HK-2 (cell line): ENCODE results near the gene NFATC4.

ENCODE experiments used
- DNase-seq: peaks from one replicate; pipeline ENCODE4 v3.0.0-alpha.2; 2018; ENCODE audit not compliant: unreplicated experiment

Gene NFATC4

DNA sequence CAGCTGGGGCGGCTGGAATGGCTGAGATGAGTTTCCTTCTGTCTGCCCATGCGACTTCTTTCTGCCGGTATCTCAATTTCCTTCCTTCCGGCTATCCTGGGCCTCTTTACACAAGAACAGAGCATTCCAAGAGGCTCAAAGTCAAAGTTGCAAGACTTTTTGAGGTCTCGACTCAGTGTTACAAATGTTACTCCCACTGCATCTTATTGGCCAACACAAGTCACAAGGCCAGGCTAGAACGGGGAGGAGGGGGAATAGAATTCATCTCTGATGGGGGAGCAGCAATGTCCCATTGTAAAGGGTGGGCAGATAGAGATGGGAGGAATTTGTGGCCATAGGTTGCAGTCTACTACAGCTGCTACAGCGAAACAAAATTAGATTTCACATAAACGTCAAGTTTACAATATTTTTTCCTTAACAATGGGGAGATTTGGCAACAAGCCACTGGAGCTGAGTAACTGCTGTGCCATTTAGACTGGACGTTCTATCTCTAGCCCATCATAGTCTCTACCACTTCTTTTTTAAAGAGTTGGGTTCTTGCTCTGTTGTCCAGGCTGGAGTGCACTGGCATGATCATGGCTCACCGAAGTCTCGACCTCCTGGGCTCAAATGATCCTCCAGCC lies 21.4 kb downstream of the NFATC4 start:
- no peak for DNase-seq

DNA sequence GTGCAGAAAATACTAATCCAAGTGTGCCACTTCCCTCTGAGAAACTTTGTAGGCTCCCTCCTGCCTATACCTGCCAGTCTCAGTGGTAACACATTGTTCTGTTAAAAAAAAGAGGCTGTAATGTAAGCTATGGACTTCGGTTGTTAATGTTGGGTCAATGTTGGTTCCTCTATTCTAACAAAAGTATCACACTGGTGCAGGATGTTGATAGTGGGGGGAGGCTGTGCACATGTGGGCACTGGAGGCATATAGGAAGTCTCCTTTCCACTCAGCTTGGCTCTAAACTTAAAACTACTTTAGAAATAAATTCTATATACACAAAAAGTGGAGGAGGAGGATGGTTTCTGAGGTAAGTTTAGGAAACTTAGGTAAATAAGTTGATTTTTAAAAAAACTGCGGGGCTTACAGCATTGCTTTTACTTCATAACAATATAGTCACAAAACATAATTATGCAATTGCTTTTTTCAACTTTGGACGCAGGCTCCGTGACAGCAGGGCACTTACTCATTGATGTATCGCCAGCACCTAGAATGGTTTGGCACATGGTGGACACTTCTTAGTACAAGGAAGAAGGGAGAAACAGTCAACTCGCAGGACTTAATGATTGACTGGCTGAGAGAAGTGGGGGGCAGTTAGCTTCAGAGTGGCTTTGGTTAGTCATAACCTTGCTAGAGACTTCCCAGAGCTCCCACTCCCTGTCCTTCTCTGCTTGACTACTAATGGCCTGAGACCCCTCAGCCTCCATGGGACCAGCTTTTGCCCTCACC lies 22.9 kb downstream of the NFATC4 start:
- DNase-seq: no peak

DNA sequence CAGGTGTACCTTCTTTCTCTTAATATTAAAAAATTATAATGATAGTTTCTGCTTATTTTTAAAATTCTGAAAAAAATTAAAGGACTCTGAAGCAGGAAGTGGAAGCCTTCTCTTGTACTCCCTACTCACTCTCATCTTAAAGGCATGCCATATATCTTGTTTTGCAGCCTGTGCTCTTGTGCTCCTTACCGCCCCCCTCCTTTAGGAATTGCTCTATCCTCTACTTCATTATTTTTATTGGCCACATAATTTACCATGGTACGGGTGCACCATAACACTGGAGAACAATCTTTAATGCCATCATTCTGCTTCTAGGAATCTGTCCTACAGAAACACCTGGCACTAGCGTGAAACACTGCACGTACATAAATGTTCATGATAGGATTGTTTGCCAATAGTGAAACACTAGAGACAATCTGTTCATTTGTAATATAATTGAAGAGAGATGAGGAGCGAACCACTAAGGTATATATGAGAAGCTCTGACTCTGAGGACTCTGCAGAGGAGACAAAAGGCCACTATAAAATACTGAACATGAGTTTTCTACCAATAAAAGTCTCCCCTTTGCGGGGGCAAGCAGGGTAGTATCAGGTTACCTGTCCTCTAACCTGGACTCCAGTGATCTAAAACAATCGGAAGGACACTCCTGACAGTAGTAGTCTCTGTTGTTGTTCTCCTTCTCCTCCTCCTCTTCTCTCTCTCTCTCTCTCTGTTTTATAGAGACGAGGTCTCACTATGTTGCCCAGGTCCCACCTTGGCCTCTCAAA lies 24.5 kb downstream of the NFATC4 start:
- no peak for DNase-seq

DNA sequence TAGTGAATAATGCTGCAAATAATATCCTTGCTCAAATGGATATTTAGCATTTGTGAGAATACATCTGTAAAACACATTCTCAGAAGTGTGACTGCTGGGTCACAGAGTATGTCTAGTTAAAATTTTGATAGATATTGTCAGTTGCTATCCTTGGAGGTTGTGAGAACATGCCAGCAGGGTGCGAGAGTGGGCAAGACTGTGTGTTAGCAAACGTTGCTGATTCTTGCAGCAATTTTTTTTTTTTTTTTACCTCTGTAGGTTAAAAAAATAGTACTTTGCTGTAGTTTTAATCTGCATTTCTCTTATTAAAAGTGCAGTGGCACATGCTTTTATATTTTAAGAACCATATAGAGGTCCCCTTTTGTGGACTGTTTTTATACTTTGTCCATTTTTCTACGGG lies 26.3 kb downstream of the NFATC4 start:
- DNase-seq: no peak

DNA sequence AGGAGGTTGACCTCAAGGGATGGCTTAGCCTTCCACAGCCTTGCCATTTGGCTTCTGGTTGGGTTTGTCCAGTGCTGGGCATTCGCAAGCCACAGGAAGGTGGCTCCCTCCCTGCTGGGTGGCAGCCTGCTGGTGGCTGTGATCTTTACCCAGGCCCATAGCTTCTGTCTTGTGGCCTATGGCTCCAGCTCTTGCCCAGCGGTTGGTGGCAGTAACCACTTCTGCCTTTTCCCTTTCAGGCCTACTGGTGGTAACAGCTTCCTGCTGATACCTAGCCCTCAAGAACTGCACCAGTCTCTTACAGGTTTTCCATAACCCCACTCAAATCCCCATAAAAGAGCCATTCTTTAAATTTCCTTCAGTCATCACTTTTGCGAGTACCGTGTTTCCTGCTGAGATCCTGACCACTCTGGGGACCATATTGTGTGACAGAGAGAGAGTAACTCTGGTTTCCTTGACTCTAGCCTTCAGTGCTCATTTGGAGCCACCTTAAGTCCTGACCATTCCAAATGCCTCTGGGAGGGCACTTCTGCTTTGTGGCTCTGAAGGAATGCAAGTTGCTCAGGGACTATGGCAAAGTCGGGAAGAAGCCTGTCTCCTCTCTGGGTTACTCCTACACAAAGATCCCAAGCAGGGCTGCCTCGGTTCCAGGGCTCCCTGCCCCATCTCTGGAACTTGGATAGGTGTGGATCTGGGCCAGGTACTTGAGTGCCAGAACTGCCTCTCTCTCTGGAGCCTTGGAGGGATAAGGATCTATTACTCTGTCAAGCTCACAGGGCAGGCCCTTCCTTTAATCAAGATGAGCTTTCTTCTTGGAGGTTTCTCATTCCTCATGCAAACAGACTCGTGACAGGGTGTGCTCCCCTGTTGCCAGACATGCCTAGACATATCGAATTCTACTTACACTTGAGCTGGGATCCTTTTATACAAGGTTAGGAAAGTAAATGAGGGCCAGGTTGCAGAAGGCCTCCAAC lies 27.9 kb downstream of the NFATC4 start:
- DNase-seq: no peak

DNA sequence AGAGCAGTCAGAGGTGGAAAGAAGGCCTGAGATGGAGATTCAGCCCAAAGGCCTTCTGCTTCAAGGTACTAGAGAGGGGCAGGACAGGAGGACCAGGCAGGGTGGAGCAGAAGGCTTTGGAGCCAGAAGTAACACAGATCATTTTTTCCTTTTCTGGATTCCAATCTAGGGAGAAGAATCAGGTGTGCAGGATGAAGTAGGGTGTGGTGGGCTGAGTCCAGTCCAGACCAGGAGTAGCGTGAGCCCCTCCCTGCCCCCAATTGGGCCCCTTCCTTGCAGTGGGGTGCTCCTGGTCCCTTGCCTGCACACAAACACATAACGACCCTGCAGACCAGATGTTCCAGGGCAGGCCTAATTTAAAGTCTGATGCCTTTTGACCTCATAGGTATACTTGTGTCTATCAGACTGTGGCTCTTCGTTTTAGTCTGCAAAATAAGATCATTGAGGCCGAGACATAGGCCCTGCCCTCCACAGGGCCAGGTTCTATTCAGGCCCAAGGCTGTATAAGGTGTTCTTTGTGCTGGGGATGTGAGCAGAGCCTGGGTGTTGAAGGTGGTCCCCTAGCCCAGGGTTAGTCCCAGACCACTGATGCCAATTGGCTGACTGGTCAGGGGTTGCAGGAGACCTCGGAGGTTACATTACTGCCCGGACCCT lies 29.8 kb downstream of the NFATC4 start:
- DNase-seq: no peak

DNA sequence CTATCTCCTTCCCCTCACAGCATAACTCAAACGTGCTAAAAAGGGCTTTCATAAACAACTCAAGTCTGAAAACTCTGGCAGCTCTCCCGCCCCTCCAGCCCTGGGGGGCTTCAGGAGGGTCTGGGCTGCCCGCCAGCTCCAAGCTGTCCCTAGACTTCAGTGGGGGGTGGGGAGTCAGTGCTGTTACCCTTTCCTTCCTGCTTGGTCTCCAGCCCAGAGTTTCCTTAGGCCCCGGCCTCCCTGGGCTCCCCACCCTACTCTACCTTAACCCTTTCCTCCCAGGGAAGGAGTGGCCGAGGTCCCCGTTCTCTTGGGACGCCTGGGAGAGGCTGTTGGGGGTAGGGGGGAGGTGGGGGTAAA lies 30.3 kb downstream of the NFATC4 start:
- no peak for DNase-seq

DNA sequence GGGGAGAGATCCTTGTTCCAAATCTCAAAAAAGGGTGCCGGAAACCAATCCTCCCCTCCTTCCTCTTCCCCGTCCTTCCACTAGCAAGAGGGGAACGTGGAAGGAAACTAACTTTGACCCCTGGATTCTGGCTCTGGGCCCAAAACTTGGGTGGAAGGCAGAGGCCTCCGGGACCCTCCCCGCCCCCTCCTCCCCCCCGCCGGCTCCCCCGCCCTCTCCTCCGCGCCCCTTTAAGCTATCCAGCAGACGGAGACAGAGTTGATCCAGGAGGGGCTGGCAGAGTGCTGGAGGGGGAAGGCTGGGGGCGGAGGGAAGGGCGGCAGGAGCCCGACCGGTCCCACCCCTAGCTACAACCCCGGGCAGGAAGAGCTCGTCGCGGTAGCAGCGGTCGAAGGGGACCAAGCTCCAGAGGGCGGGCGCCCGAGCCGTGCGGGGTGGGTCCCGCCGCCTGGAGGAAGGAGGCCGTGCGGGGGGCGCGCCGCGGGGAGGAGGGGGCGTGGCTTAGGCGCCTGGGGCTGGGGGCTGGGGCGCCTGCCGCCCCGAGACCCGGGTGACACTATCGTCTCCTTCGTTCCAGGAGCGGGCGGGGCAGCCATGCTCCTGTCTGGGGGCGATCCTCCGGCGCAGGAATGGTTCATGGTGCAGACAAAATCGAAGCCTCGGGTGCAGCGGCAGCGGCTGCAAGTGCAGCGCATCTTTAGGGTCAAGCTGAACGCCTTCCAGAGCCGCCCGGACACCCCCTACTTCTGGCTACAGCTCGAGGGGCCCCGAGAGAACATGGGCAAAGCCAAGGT lies 30.9 kb downstream of the NFATC4 start, which contains the start of gene NYNRIN:
Gene NYNRIN, plus strand, starts transcription at position 351 of the 794 bp plus-strand sequence. Its CDS starts 244 bp downstream, at position 595.
- DNase-seq: no peak

DNA sequence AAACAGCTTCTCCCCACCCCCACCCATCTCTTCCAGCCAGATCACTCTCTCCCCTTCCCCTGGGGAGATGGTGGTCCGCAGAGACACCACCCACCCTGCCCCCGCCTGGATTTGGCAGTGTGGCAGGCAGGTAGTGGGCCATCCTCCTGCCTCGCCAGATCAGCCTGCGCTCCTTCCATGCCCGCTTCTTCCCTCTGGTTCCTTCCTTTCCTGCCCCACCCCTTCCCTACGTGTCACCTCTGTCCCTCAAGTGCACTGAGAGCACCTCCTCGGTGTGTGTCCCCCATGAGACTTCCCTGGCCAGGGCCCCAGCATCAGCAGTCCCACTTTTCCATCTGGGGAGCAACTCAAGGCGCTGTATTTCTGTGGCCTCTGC lies 31.5 kb downstream of the NFATC4 start:
- no peak for DNase-seq

DNA sequence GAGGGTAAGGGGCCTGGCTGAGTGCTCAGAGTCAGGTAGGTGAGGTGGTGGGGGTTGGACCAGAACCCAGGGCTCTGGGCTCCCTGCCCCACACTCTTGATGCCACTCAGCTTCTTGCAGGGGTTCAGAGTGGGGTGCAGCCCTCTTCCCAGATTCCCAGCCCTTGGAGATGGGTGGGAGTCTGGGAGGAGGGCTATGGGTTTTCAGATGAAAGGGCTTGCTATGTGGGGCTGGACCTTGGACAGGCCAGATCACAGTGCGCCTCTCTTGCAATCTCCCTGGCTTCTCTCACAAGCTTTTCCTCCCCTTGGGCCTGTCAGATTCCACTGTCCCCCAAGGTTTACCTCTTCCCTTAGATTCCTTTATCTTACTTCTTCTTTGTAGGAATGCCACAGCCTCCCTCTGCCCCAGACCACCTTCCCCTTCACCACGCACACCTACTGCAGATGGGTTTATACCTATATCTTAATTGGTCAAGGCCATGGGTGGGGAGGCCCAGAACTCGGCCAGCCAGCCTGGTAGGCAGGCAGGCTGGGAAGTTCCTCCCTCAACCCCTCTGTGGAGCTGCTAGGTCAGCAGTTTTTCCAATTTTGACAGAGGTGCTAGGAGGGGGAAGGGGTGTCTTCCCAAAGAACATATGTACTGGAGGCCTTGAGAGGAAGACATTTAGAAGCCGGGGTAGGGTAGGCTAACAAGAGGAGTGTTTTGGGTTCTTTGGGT lies 32.2 kb downstream of the NFATC4 start:
- DNase-seq: no peak

DNA sequence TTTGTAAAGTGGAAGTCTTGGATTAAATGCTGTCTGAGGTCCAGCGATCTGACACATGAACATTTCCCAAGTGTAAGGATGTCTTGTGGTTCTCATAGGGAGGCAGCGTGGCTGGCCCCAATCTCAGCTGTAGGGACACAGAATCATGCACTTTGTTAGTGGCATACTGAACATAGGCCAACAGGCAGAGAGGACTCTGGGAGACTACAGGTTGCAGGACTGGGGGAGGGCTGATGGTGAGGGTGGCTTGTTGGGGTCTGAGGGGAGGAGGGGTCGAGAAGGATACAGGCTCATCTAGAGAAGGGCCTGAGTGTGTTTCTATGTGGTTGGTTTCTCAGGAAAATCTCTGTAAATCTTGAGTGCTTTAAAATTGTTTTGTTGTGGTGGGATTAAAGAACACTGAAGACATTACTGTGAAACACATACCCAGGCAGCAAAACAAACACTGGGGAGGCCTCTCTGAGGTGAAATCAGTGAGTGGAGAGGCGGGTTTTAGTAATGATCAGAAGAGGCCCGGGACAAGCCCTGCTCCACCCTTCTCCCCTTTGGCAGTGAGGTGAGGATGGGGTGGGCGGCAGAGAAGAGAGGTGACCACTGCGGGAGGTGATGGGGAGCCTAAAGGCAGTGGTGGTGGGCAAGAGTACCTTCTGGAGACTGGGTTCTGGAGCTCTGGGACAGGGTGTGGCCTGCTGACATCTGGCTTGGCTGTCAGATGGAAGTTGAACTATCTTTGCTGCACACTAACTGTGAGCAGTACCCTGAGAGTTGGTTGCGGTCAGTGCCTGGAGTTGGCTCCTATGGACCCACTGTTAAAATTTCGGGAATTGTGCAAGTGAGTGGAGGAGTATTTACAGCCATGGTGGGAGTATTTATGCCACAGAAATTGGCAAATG lies 34.1 kb downstream of the NFATC4 start:
- DNase-seq: no peak

DNA sequence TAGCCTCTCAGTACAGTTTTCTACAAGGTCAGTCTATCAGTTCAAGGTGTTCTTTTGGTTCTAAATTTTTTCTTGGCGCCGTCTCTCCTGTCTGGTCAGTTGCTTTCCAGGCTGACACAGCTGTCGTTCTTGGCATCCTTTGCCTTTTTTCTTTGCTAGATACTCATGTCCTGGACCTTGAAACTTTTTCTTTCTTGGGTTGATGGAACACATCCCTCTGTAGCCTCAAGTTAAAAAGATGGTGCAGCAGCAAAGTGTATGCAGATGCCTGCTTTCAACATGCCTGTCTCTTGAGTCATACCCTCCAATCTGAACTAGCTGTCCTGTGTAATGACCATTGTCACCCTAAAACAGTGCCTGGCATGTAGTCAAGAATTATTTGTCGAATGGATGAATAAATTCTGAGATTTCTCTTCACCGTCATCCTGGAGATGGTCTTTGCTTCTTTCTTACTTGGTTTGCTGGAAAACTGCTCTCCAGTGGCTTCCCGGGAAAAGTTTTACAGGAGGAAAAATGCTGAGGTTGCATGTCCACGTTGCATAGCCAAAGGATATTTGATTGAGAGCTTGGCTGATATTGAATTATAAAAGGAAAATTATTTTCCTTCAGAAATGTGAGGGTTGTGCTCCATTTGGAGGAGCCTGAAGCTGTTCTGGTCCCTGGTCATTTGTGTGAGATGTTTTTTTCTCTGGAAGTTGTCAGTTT lies 35.5 kb downstream of the NFATC4 start:
- DNase-seq: no peak

DNA sequence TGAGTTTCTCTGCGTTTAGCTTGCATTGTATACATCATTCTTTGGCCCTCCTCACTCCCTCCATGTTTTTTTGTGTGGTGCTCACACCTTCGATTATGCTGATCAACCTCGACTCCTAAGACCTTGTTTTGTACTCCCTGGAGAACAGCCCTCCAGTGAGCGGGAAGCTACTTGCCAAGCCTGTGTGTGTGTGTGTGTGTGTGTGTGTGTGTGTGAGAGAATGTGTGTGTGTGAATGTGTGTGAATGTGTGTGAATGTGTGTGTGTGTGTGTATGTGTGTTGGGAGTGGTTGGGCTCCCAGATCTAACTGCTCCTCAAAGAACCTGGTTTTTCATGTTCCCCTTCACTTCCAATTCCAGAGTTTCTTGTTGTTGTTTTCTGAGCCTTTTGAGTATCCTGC lies 36.8 kb downstream of the NFATC4 start:
- no peak for DNase-seq

DNA sequence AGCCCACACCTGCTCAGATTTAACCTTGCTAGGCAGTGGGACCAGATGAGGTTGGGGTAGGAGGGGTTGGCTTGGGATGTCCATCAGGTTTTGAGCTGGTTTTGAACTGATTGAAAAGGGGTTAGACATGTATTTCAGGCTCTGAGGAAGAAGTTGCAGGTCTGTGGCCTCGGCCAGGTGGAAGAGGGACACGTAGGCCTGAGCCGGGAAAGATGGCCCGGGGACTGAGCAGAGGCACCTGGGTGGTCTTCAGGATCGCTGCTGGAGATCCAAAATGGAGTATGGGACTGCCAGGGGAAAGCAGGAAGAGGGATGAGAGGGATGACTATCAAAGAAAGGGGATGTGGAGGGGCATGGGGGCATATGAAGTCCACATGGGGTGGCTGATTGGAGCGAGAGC lies 38.4 kb downstream of the NFATC4 start:
- no peak for DNase-seq

DNA sequence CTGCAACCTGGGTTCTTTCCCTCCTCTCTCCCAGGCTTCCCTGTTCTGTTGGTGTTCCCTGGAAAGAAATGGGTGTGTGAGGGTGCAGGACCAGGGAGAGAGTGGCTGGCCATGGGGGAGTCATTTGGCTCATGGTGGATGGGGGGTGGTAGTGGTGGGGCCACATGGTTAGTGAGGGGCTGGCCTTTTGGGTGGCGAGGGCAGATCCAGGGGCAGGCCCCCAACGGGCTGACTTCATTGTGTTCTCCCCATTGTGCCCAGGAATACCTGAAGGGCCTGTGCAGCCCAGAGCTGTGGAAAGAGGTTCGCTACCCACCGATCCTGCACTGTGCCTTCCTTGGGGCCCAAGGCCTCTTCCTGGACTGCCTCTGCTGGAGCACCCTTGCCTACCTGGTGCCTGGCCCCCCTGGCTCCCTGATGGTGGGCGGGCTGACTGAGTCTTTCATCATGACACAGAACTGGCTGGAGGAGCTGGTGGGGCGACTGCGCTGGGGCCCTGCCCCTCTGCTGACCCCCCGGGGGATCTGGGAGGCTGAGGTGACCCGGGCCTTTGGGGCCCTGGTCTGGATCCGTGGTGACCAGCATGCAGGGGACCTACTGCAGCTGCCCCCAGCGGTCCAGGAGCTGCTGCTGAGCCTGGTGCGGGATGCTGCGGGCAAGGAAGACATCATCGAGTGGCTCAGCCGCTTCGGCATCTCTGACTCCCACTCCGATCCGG lies 39.8 kb downstream of the NFATC4 start:
- no peak for DNase-seq

DNA sequence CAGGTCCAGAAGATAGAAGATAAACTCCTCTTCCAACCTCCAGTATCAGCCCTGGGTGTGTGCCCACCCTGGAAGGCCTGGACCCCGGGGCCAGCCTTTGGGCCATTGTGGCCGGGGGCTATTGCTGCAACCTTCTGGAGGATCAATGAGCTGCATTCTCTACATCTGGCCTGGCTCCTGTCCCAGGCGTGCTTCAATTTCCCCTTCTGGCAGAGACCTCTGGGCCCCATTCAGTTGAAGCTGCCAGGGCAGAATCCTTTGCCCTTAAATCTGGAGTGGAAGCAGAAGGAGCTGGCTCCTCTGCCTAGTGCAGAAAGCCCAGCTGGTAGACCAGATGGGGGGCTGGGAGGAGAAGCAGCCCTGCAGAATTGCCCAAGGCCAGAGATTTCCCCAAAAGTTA lies 40.8 kb downstream of the NFATC4 start:
- DNase-seq: no peak

DNA sequence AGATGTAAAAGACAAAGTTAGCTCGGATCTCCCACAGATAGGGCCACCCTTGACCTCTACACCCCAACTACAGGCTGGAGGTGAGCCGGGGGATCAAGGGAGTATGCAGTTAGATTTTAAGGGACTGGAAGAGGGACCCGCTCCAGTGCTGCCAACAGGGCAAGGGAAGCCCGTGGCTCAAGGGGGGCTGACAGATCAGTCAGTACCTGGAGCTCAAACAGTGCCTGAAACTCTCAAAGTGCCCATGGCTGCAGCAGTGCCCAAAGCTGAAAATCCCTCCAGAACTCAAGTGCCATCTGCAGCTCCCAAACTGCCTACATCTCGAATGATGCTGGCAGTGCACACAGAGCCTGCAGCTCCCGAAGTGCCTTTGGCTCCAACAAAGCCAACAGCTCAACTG lies 41.2 kb downstream of the NFATC4 start:
- no peak for DNase-seq
